Stomach smooth muscle (tissue), 2 donors: ENCODE results near the gene COL9A1.
"Not testable (repeated sequence)": the region's sequence is repeated elsewhere in the genome, so short reads cannot be mapped to it uniquely, and the experiment has no call there.

Experiments
- H3K27ac ChIP-seq: one replicate; pipeline ENCODE4 v1.7.0; 2013; ENCODE audit warnings: mild to moderate bottlenecking, low read length, inconsistent platforms
- H3K27me3 ChIP-seq, 2 donors: one replicate each; pipeline ENCODE4 v1.7.0; 2013; ENCODE audit warnings: low read length in 2 of 2; ENCODE audit not compliant: insufficient read depth in 2 of 2, control insufficient read depth in 1 of 2
- H3K36me3 ChIP-seq, 2 donors: one replicate each; pipeline ENCODE4 v1.7.0; 2013; ENCODE audit warnings: low read length in 2 of 2; ENCODE audit not compliant: control insufficient read depth in 2 of 2, insufficient read depth in 2 of 2
- H3K4me1 ChIP-seq: one replicate; pipeline ENCODE4 v1.7.0; 2013; ENCODE audit warnings: low read length; ENCODE audit not compliant: control insufficient read depth, insufficient read depth
- H3K4me3 ChIP-seq, 2 donors: one replicate each; pipeline ENCODE4 v1.7.0; 2013; ENCODE audit warnings: low read length in 2 of 2
- H3K9ac ChIP-seq, 2 donors: one replicate each; pipeline ENCODE4 v1.7.0; 2013; ENCODE audit warnings: low read length in 2 of 2, mild to moderate bottlenecking in 1 of 2
- H3K9me3 ChIP-seq, 2 donors: one replicate each; pipeline ENCODE4 v1.7.0; 2013; ENCODE audit warnings: low read length in 2 of 2; ENCODE audit not compliant: control insufficient read depth in 2 of 2
- donor health status: healthy.
- donor health status: Pancreatic carcinoma.

COL9A1 gene

DNA sequence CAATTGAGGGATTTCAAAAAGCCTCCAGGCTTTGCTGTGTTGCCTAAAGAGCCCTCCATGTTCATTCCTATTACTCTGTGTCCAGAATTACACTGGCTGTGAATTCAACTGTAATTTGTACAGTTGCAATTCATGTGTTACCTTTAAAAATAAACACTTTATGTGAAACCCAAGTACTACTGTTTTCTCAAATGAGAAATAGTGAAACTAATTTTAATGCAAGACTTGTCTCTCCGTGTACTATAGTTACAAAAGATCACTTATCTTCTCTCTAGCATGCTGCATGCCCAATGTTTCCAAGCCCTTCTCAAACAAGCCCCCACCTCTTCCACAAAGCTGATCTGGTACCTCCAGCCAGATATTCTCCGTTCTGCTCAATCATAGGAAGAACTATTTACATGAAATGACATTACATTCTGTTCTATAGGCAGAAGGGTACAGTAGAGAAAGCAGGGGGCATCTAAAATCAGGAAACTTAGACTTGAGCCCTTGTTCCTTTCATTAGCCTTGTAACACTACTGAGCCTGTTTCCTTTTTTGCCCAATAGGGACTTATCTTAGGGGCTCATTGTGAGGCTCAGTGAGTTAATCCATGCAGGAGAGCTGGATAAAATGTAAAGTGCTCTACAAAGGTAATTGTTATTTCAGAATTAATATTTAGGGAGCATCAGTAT lies 12.3 kb upstream of the COL9A1 start:
- no peak overlapping the region for H3K27ac ChIP-seq
- H3K4me1 ChIP-seq, result no peaks in the 10 kb centered on the region
- H3K27me3 ChIP-seq, result no peaks in the 10 kb centered on the region
- H3K36me3 ChIP-seq, result no peaks in the 10 kb centered on the region
- H3K9ac ChIP-seq, result no peak overlapping the region
- H3K4me3 ChIP-seq, result no peak overlapping the region
- no peaks in the 10 kb centered on the region for H3K9me3 ChIP-seq

DNA sequence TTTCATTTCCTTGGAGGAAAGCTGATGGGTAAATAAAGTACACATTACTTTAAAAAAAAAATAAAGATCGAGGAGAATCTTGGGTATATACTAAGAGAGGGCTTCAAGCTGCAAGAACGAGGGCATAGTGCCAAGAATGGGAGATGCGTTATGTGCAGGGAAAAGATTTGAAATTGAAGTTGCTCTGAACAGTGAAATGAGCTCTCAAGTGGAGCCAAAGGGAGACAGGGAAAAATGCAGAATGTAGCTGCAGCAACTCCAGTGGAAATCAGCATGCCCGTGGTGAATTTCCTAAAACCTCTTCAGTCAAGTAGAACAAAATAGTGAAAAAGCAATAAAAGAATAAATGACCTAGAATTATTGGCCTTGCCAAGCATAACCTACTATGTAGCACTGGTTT lies 11.4 kb upstream of the COL9A1 start:
- Histone ChIP-seq H3K4me1 (no peaks in the 10 kb centered on the region), H3K27ac (no peak overlapping the region), H3K9ac (no peak overlapping the region), H3K27me3 (no peaks in the 10 kb centered on the region), H3K4me3 (no peak overlapping the region), H3K36me3 (no peaks in the 10 kb centered on the region), H3K9me3 (no peaks in the 10 kb centered on the region)

DNA sequence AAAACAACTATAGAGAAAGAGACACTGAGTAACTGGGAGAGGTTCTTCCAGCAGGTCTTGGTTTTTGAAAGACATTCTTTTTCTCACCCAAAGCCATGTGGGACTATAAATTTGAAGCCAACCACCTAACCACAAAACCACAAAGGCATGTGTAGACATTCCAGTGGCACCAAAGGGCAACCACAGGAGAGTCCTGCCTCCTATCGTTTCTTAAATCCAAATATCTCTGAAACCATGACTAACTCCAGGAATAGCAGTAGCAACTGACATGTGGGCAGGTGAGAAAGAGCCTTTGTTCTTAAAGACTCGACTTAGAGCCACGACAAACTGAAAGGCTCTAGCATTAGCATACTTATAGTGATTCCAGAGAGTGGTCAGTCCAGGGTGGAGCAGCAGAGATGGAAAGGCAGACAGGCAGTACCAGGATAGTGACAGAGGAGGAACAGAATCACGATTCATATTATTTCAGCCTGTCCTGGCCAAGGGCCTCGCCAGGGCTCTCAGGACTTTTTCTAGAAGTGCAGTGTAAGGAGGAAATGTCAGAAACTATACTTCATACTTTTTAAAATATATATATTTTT lies 9.4 kb upstream of the COL9A1 start:
- Histone ChIP-seq H3K27ac (no peak overlapping the region), H3K9ac (no peak overlapping the region), H3K4me3 (no peak overlapping the region), H3K27me3 (no peaks in the 10 kb centered on the region), H3K4me1 (no peaks in the 10 kb centered on the region), H3K9me3 (no peaks in the 10 kb centered on the region), H3K36me3 (no peaks in the 10 kb centered on the region)

DNA sequence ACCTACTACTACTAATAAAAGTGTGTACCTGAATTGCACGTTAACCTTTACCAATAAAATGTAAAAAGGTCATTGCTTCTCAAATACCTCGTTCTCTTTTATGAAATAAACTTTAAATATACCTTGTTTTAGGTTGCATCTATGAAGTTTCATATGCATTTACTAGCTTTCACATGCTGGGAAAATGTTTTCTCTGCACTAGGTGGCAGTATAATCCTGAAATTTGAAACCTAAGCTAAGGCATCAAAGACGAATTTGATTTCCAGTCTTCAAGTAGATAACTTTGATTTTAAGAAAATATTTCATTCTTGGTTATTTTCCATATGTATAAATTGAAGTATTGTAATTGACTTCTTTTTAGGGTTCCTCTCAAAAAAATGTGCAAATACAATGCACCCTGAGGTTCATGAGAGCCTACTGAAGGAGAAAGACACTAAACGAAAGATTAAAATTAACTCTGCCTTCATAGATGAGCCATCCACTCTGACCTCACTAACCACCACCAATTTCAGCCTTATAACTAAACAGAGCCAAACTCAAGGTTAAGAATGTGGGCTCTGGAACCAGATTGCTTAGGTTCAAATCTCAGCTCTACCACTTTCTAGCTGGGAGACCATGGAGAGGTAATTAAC lies 7.3 kb upstream of the COL9A1 start:
- Histone ChIP-seq H3K27me3 (no peaks in the 10 kb centered on the region), H3K36me3 (no peaks in the 10 kb centered on the region), H3K4me1 (no peaks in the 10 kb centered on the region), H3K9me3 (no peaks in the 10 kb centered on the region), H3K4me3 (no peak overlapping the region), H3K27ac (no peak overlapping the region), H3K9ac (no peak overlapping the region)

DNA sequence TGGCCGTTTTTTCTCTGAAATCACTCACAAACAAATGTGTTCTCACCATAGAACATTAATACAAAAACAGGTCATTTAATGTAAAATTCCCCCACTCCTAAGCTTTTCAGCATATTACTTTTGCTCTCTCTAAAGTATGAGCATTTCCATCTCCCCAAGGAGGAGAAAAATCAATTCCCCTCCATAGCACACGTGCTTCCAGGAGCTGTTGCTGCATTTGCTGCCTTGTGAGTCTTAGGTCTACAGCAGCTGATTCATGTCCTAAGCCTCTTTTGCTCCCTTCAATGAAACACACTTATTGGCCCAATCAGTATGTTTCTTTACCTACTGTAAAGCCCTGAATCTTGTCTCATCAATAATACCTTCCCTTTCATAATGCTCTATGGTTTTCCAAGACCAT lies 6.4 kb upstream of the COL9A1 start:
- Histone ChIP-seq H3K9me3 (no peaks in the 10 kb centered on the region), H3K27me3 (no peaks in the 10 kb centered on the region), H3K27ac (no peak overlapping the region), H3K4me1 (no peaks in the 10 kb centered on the region), H3K9ac (no peak overlapping the region), H3K36me3 (no peaks in the 10 kb centered on the region), H3K4me3 (no peak overlapping the region)

DNA sequence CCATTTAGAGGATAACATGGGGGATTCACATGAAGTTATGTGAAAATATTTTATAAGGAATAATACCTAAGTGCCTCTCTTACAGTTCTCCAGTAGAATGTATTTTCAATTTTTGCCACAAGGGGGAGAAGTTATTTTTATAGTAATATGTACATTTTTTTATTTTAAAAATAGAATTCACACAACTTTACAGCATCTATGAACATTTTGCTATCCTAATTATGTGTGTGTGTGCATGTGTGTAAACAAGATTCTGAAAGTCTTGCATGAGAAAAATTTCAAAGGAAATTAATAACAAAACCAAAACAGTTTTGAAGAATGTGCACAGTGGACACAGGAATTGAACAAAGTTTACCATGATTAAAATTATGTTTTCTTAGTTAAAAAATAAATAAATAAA lies 5.3 kb upstream of the COL9A1 start:
- H3K9ac ChIP-seq, H3K27ac ChIP-seq, H3K4me3 ChIP-seq: not testable (repeated sequence)

DNA sequence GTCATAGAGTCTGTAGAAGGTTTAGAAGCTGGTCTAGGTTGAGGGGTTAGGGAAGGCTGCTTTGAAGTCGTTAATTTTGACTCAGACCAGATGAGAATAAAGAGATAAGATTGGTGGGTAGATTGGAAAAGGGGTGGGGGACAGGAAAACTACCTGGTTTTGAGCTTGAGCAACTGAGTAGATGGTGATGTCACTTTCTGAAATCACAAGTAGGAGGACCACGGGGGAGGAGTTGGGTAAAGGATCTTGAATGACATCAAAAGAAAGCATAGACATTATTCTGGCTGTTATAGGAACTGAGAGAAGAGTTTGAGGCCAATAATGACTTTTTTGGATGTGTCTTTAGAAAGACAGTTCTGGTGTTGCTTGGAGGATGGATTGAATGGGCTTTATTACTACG lies 4.1 kb upstream of the COL9A1 start:
- no peak overlapping the region for H3K9ac ChIP-seq
- peaks cover 0 to 2% of the 10 kb centered on the region in 2 donors for H3K27me3 ChIP-seq
- H3K9me3 ChIP-seq, result no peaks in the 10 kb centered on the region
- H3K4me3 ChIP-seq, result no peak overlapping the region
- H3K27ac ChIP-seq, result no peak overlapping the region
- H3K4me1 ChIP-seq, result no peaks in the 10 kb centered on the region
- no peaks in the 10 kb centered on the region for H3K36me3 ChIP-seq

More for the DNA sequence above, 5.3 kb upstream of the COL9A1 start:
- not testable (repeated sequence) for H3K27me3 ChIP-seq, H3K36me3 ChIP-seq, H3K9me3 ChIP-seq, H3K4me1 ChIP-seq

DNA sequence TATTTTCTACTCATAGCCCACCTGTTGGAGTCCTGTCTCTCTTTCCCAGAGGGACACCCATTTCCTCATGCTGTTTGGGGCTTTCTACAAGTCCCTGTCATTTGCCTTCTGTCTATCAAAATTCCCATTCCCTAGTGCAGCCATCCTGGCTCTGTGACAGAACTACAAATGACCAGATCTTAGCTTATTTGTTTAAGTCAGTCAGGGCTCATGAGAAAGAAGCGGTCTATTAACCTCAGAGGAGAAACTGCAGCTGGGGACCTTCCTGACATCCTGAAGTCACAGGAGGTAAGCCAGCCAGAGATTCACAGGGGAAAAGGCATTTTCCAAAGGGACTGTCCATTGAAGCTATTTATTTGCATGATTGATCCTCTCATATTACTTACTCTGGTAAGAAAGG lies 1.7 kb upstream of the COL9A1 start:
- Histone ChIP-seq H3K9ac (no peak overlapping the region), H3K36me3 (no peaks in the 10 kb centered on the region), H3K4me1 (no peaks in the 10 kb centered on the region), H3K4me3 (no peak overlapping the region), H3K9me3 (no peaks in the 10 kb centered on the region), H3K27ac (no peak overlapping the region), H3K27me3 (peaks cover 0 to 2% of the 10 kb centered on the region in 2 donors)

DNA sequence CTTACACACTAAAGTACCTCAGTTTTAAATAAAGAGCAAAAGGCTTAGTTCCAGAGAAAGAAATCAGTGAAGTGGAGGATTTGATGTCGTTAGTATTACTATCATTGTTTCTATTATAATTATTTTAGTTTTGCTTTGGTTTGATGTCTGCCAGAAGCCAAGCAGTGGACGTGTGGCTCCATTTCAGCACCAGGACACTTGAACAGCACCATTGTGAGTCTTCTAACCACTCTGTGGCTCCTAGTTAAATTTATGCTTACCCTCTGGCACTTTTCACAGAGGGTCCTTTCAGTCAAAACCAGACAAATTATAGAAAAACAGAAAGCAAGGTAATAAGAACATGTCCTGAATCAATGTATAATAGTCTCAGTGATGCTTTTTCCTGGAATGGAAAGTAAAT lies 3.4 kb downstream of the COL9A1 start:
- Histone ChIP-seq H3K36me3 (no peaks in the 10 kb centered on the region), H3K27me3 (peaks cover 0 to 2% of the 10 kb centered on the region in 2 donors), H3K27ac (no peak overlapping the region), H3K4me3 (no peak overlapping the region), H3K9me3 (no peaks in the 10 kb centered on the region), H3K4me1 (no peaks in the 10 kb centered on the region), H3K9ac (no peak overlapping the region)

DNA sequence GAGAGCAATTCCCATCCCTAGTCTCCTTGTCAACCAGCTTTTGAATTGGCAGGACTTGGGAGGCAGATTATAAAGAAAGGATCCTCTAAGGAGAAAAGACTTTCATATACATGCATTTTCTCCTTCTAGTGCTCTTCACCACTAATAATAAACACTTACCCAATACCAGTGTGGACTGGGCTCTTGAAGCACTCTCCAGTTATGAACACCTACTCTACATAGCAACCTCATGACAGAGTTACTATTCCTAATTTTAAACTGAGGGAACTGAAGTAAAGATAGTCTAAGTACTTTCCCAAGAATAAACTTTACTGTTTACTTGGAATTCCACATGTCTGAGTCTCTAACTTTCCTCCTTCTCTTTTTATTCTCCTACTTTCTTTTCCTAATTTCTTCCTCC lies 4.8 kb downstream of the COL9A1 start:
- H3K36me3 ChIP-seq, result no peaks in the 10 kb centered on the region
- H3K27me3 ChIP-seq, result peaks cover 0 to 2% of the 10 kb centered on the region in 2 donors
- no peak overlapping the region for H3K4me3 ChIP-seq
- no peaks in the 10 kb centered on the region for H3K4me1 ChIP-seq
- H3K9me3 ChIP-seq, result no peaks in the 10 kb centered on the region
- no peak overlapping the region for H3K9ac ChIP-seq
- no peak overlapping the region for H3K27ac ChIP-seq

DNA sequence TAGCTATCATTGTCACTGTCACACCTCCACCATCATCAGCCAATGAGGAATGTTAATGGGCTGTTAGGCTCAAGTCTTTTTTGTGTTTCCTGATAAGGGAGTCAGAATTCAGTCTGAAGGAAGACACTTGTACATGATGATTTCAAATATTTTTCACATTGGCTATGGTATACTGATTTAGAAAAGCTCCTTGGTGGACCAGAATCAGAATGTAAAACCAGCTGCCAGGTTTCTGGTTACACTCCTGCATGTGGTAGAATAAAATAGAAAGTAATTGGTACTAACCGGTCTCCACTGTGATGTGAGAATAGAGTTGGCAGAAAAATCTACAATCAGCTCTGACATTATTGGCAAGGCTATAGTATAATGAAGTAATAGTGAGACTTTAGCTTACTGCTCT lies 10.7 kb downstream of the COL9A1 start:
- Histone ChIP-seq H3K9me3 (no peaks in the 10 kb centered on the region), H3K36me3 (no peaks in the 10 kb centered on the region), H3K9ac (no peak overlapping the region), H3K27me3 (no peaks in the 10 kb centered on the region), H3K4me3 (no peak overlapping the region), H3K4me1 (no peaks in the 10 kb centered on the region), H3K27ac (no peak overlapping the region)
